ENCODE results near the gene CAND2. TPM values are rescaled to one million over a fixed set of nuclear protein-coding genes. Genes with fewer than 3 reads are reported as not detected.

Gene CAND2
- total and polyA plus RNA-seq, 2 of the 8 experiments (the other 6 are each of a cell fraction or from before 2014, with no cell fraction given): 8.7 TPM

- H3K9me3 ChIP-seq (ENCODE audit: insufficient read depth in 2 of 2, low read depth in 1 of 2, low read length in 1 of 2): no peaks in the 10 kb centered on the region
- peak overlapping the region; percentile 27 to 58 (median 30) for H3K4me3 ChIP-seq (ENCODE audit: extremely low read depth in 1 of 4, insufficient read depth in 2 of 4, low read depth in 3 of 4, low read length in 4 of 4)
- H3K27me3 ChIP-seq (replicated peaks in 1 of 4; ENCODE audit: control insufficient read depth in 3 of 4, extremely low read depth in 1 of 4, insufficient read depth in 3 of 4, low read length in 3 of 4): peaks cover 0 to 15% (median 8%) of the 10 kb centered on the region in 4 experiments; a peak in 3 of 7 replicates
- H2BK12ac ChIP-seq (ENCODE audit: low read depth, low read length): no peak overlapping the region
- no peak overlapping the region for H4K5ac ChIP-seq (ENCODE audit: insufficient read length, low read depth, low read length)
- no peak overlapping the region for H2BK15ac ChIP-seq (ENCODE audit: low read length)
- H2BK5ac ChIP-seq (ENCODE audit: low read depth, low read length): no peak overlapping the region
- no peak overlapping the region for H2AK5ac ChIP-seq (ENCODE audit: low read depth, low read length)
- no peak overlapping the region for H3K27ac ChIP-seq (ENCODE audit: low read depth, low read length)
- no peak overlapping the region for H4K91ac ChIP-seq (replicated peaks; ENCODE audit: insufficient read length, low read length)
- no peaks in the 10 kb centered on the region; the same call in 1 of the 2 replicates for H3K23me2 ChIP-seq (ENCODE audit: low read depth, low read length)
- H3K36me3 ChIP-seq (ENCODE audit: control insufficient read depth in 2 of 4, insufficient read depth in 4 of 4, low read length in 3 of 4): no peaks in the 10 kb centered on the region
- no peaks in the 10 kb centered on the region for H3K79me1 ChIP-seq (ENCODE audit: low read depth, low read length)
- H3K4me1 ChIP-seq (replicated peaks in 1 of 4; ENCODE audit: control insufficient read depth in 3 of 4, insufficient read depth in 4 of 4, low read length in 3 of 4): peaks cover 0 to 3% (median 0%) of the 10 kb centered on the region in 4 experiments; a peak in 2 of 7 replicates
- no peak overlapping the region for H3K14ac ChIP-seq (ENCODE audit: insufficient read length)
- H4K20me1 ChIP-seq (replicated peaks in 1 of 2; ENCODE audit: control insufficient read depth in 1 of 2, insufficient read depth in 2 of 2, low read length in 2 of 2): peaks cover 0 to 3% of the 10 kb centered on the region in 2 experiments
- POLR2A ChIA-PET (ENCODE audit: partially characterized antibody): interaction anchor here (0.7 to 2.2 kb wide), 4 partner anchors 12 to 49 kb away, joined by 3 to 11 read pairs (median 4); no protein-coding TSS in a partner anchor
- H3K9ac ChIP-seq (replicated peaks in 1 of 4; ENCODE audit: extremely low read depth in 1 of 4, low read depth in 3 of 4, low read length in 3 of 4): no peak overlapping the region; a peak in 1 of 7 replicates
- no peak for FAIRE-seq
- peak overlapping the region; percentile 39 to 73 for H3K4me2 ChIP-seq (ENCODE audit: insufficient read depth in 1 of 2, low read depth in 2 of 2, low read length in 2 of 2)
- 15% methylated on average over 49 of the region's 60 CpGs; no CpG with 5 or more reads in 1 of the 2 experiments for WGBS, 2 experiments (ENCODE audit: extremely low coverage in 1 of 2, insufficient coverage in 1 of 2, insufficient read length in 1 of 2, insufficient replicate concordance in 2 of 2, low coverage in 1 of 2, low lambda C conversion rate in 2 of 2, missing lambda C conversion rate in 1 of 2)
- no peaks in the 10 kb centered on the region for H3K79me2 ChIP-seq (ENCODE audit: control insufficient read depth in 1 of 2, insufficient read depth in 2 of 2, low read length in 2 of 2)
- no peak overlapping the region; the same call in 1 of the 2 replicates for H3K18ac ChIP-seq (ENCODE audit: extremely low read depth, low read length)
- no peak overlapping the region for H3K23ac ChIP-seq (ENCODE audit: insufficient read length)
- no peak overlapping the region for H2BK20ac ChIP-seq (ENCODE audit: low read length)
- peak overlapping the region; percentile 91 for H4K8ac ChIP-seq (ENCODE audit: extremely low read depth, insufficient read depth, low read length)
- no peak overlapping the region for H3K56ac ChIP-seq (replicated peaks; ENCODE audit: insufficient read length, low read depth, low read length)
- no peak overlapping the region for H3K4ac ChIP-seq (replicated peaks; ENCODE audit: insufficient read length, low read depth, low read length)
- no peak overlapping the region for H2BK120ac ChIP-seq (replicated peaks; ENCODE audit: low read depth, low read length)
- CTCF ChIA-PET (ENCODE audit: partially characterized antibody): interaction anchor here (0.7 to 21.3 kb wide), 6 partner anchors 9 to 319 kb away, joined by 3 to 353 read pairs (median 6); partner anchors contain the start of gene MKRN2
- peak; percentile 29 to 87 for DNase-seq (ENCODE audit: low read depth in 1 of 2, low spot score in 2 of 2)
- H2AFZ ChIP-seq (ENCODE audit: low read length): no peak overlapping the region; the same call in 1 of the 2 replicates
- peak; percentile 34; the same call in 1 of the 2 replicates for TF ChIP-seq MAX (IDR thresholded peaks at IDR 0.05)
- TF ChIP-seq NANOG (IDR thresholded peaks at IDR 0.05; ENCODE audit: insufficient read depth, low read depth, low read length, poor library complexity, severe bottlenecking): peak; percentile 18
- 0 out of 2 replicates have a peak, but pooled peaks have one; percentile 22 for TF ChIP-seq CREB1 (IDR thresholded peaks at IDR 0.05)
- TF ChIP-seq KDM4A (IDR thresholded peaks at IDR 0.05; ENCODE audit: low read depth, low read length, severe bottlenecking): peak; percentile 65
- no peak for TF ChIP-seq TCF12 (IDR thresholded peaks at IDR 0.05; ENCODE audit: low read depth, low read length)
- TF ChIP-seq RAD21 (IDR thresholded peaks at IDR 0.05 in 1 of 2, conservative IDR thresholded peaks at IDR 0.05 in 1 of 2; ENCODE audit: low read depth in 2 of 2, low read length in 2 of 2): peak; percentile 15 to 22; a peak in 2 of 4 replicates
Measured at GRCh38 chr3:12875857-12876836, 79.7 kb downstream of the CAND2 start.

All from H1 (cell line).